HG02610 (cell line): ENCODE measurements around the gene FAM168A.

Experiments used
- ATAC-seq: cut with Tn5 transposase; IDR thresholded peaks from one replicate; pipeline ENCODE4 v1.9.1; 2021; ENCODE audit warnings: mild to moderate bottlenecking, moderate library complexity; ENCODE audit not compliant: unreplicated experiment

The FAM168A gene

DNA sequence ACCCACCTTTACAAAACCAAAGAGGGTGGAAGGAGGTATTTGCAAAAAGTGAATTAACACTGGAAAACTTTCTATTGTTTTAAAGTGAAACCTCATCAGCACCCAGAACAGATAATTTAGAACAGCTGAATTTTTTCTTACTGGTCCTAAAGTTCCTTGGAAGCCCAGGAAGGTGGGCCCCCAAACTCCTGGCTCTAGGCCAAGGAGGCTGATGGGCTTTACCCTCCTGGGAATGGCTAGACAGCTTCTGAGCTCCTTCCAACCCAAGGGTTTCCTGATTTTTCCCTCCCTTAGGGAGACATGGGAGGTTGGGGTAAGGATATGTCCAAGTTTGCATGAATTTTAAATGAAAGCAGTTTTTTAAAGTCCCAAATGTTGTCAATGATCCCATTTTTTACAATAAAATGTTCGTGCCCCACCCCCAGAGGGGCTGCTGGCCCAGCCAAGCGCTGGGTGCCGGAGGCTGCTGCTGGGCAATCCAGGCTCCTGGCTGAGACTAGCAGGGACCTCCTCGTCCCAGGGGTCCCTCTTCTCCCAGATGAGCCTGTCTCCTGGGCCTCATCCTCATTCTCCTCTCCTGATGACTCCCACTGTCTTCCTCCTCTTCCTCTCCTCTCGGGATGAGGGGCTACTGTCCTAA is 193.3 kb downstream of the FAM168A start:
- no peak for ATAC-seq

DNA sequence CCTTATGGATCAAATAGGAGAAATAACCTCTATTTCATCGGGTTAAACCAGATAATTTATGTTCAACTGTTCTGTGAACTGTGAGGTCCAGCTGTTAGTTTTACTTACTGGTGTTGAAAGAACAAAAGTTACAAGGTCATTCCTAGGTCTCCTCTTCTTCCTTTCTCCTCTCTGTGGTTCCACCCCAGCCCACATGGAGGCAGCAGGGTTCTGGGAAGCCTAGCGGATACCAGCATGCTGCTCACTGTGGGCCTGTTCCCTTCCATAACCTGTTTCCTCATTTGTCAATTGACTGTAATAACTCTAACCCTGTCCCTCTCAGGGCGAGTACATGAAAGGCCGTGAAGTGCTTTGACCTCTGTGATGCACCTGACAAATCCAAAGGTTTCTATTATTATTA is 193.9 kb downstream of the FAM168A start:
- no peak for ATAC-seq

DNA sequence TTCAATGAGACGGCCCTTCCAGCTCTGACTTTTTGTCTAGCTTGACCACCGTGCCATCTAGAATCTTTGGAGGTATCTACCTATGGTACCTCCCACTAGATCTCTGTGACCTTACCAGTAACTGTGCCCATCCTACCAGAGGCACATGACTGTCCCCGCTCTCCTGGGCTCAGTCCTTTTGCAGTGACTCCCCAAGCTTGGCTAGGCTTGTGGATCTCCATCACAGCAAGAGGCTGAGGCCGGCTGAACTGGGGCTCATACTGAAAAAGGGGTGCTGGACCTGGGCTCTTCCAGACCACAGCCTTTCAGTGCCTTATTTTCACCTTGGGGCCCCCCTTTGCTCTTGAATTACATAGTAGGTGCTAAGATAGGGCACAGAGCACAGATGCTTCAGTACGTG is 194.4 kb downstream of the FAM168A start:
- no peak for ATAC-seq

DNA sequence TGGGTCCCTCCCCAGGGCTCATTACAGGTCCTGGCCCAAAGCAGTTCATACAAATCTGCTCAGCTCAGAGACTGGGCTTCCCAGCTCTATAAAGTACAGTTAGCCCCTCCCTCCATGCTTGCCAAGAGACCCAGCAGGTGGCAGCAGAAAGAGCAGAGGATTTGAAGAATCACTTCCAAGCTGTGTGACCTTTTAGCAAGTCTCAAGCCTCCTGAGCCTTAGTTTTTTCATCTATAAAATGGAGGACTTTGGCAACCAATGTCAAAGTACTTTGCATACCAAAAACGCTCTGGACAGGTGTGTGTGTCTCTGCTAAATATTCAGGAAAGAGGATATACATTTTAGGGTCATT is 195.1 kb downstream of the FAM168A start:
- no peak for ATAC-seq

DNA sequence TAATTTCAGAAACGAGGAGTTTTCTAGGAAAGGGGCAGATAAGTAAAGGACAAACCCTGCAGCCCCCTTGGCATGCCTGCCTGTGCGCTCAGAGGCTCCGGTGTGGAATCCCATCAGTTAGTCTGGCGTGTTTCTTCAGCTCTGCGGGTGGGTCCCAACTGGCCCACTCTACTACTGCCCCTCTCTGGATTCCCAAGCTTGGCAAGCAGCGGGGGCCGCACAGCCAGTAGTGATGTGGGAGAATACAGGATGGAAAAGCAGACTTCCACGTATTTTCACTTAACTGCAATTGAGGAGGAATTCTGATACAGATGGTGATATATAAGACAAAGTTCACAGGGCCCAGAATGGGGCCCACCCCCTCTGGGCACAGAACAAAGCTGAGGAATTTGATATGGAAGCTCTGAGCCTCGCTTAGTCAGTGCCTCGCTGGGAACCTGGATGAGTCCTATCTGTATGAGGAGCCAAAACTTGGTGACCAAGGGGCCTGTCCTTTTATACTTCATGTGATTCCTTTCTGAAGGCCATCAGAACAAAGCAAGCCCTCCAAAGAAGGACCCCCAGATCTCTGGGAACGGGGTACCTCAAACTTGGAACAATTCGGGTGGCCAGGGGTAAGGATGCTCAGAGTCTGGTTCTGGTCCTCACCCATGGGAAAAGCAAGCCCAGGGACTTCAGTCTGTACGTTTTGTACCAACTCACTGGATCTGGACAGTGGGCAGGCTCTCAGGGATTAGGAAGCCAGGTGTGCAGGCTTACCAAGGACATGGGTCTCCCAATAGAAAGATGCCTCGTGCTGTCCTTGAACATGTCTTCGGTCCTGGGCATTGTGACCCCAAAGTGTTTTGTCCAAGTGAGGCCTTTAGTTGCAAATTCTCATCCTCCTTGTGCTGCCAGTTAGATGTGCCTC is 195.7 kb downstream of the FAM168A start:
- no peak for ATAC-seq

DNA sequence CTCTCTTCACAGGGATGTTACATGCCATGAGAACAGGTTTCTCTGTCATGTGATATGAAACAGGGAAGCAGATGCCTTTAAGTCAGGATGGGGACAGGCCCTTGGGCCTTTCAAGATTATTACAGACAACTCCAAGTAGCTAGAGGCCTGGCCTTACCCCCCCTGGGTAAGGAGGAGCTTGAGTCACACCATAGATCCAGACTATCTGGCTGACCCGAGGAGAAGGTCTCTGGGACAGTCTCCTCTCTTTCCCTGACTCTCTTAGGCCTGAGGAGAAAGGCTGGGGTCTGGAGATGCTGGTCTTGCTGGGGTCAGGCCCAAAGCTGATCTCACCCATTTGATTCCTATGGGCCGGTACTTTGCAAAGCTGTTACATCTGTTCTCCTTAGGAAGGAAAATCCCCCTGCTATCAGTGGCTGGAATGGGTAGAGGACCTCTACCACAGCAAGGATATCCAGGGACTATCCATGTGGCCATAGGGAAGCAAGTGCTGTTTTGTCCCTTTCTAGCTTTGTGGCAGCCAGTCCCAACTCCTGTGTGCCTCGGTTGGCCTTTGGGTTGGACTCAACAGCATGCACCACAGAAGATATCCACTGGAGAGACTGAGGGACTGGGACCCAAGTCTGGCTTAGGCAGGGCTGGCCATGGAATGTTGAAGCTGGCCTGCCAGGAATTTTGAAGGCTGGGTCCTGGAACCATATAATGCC is 196.5 kb downstream of the FAM168A start:
- no peak for ATAC-seq

DNA sequence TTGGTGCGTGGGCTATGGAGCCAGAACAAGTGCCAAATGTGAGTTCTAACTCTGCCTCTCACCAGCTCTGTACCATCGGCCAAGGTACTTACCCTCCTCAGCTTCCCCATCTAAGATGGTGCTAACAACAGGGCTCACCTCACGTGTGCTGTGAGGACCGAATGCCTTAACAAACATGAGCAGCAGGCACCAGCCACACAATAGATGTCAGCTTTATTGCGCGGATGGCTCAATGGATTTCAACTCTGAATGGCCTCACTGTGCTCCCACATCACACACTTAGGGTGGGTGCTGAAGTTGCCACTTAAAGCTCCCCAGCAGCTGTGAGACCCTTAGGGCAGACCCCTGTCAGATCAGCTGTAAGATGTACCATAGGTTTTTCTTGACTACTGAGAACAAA is 197.6 kb downstream of the FAM168A start:
- ATAC-seq, result no peak

DNA sequence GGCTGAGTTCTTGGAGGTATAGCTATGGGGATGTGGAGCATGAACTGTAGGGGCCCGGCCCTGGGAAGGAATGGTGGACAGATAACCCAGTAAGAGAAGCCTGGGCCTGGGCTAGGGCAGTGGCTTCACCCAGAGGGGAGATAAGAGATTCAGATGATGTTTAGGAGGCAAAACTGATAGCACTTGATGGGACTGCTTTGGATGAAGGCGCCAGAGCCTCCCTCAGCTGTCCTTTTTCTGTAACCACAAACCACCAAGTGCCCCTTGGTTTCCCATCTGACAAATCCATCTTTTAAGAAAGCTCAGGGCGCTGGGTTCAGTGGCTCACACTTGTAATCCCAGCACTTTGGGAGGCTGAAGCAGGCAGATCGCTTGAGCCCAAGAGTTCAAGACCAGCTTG is 198.3 kb downstream of the FAM168A start:
- no peak for ATAC-seq

DNA sequence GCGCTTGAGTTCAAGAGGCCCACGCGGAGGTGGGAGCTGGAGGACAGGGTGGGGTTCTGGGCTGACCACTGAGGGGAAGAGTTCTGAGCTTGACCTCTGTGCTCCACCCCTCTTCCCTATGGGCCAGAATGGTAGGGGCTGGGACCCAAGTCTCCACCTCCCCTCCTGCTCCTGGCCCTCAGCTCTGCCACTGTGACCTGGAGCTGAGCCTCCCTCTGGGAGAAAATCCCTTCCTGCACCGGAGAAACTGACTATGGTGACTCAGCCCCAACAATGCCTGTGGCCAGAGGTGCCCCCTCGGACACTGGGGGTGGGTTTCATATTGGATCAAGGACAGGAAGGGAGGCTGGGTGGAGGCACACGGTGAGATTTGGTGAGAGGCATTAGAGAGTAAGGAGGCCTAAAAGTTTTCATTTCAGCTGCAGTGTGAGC is 198.7 kb downstream of the FAM168A start:
- no peak for ATAC-seq

DNA sequence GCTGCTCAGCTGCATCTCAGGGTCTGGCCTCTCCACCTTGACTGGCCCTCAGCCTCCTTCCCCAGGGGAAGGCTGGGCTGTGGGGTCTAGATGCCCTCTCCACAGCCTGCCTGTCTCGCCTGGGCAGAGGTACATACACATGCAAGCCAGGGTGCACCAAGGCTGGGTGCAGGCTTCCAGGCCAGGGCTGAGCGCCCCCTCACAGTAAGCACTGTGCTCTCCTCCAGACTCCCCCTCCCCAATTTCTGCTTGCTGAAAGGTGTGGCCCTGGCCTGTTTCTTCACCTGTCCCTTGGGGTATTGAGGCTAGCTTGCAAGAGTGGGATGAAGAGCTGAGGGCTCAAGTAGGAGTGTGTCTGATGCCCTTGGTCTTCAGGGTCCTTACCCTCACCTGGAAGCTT is 199.2 kb downstream of the FAM168A start:
- no peak for ATAC-seq

DNA sequence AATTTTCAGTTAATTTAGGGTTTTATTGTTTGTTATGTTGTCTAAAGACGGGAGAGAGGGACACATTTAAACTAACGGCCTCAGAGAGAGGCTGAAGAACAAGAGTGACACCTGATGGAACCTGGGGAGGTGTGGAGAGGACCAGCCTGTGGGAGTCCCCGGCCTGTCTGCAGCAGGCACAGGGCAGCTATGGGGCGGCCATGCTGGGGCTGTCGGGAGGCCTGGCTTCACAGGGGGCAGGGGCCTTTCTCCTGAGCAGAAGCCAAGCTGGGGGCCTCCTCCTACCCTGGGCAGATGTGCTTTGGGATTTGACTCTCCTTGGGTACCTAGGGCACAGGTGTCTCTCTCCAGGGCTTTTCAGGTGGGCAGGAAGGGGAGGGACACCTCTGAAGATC is 199.8 kb downstream of the FAM168A start:
- ATAC-seq, result no peak

DNA sequence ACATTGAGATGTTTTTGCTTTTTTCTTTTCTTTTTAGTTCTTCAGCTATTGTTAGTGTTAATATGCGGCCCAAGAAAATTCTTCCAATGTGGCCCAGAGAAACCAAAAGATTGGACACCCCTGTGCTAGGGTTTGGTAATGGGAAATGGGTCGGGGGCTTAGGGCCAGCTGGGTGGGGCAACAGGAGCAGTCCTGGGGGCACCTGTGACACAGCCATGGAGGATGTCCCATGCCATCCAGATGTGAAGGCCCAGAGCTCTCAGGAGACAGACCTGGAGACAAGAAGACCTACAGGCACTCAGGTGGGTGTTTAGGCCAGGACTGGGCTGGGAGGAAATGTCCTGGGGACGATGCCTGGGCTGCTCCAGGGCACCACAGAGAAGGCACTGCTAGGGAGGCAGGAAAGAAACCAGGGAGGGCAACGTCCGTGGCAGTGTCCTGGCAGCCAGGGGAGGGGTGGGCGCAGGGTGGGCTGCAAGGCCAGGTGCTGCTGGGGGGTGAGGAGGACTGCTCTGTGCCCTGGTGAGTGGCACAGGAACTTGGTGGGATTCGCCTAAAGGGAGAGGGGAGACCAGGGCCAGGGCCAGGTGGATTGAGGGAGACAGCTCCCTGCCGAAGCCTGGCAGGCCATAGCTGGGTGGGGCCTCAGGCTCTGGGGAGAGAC is 200.3 kb downstream of the FAM168A start:
- no peak for ATAC-seq

DNA sequence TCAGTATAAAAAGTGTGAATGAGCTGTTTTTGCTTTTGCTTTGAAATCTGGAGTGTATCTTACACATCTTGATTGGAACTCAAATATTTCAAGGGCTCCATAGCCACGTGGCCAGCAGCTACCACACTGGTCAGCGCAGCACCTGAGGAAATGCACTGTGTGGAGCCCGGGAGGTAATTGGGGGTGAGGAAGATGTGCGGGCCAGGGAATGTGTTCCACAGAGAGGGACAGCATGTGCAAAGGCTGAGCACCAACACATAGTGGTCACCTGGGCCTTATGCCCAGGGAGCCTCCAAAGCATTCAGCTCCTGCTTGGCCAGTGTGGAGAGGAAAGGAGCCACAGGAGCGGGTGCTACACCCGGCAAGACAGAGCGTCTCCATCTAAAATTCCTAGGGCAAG is 200.9 kb downstream of the FAM168A start:
- no peak for ATAC-seq

DNA sequence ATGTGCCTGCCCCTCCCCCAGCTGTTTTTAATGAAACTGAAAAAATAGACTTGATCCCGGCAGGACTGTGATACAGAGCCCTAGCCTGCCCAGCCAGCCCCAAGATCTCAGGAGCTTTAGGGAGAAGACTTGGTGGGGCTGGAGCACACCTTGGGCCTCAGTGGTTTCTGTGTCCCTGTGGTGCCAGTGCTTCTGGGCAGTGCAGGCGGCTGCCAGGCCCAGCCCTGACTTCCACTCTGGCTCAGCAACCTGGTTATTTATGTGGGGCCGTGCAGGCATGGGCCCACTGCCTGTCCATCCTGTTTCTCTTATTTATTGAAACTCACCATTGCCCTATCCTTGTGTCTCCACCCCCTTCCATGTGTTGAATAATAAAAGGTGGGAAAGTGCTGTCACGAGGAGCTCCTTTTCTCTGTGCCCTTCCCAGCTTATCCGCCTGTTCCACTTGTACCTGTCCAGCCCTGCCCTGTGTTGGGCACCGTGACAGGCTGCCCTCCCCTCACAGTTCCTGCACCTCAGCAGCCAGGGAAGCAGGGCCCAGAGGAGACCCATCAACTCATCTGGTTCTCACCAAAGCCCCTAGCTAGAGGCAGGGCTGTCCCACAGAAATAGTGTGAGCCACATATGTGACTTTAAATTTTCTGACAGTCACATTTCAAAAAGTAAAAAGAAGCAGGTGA is 201.5 kb downstream of the FAM168A start:
- ATAC-seq, result no peak

DNA sequence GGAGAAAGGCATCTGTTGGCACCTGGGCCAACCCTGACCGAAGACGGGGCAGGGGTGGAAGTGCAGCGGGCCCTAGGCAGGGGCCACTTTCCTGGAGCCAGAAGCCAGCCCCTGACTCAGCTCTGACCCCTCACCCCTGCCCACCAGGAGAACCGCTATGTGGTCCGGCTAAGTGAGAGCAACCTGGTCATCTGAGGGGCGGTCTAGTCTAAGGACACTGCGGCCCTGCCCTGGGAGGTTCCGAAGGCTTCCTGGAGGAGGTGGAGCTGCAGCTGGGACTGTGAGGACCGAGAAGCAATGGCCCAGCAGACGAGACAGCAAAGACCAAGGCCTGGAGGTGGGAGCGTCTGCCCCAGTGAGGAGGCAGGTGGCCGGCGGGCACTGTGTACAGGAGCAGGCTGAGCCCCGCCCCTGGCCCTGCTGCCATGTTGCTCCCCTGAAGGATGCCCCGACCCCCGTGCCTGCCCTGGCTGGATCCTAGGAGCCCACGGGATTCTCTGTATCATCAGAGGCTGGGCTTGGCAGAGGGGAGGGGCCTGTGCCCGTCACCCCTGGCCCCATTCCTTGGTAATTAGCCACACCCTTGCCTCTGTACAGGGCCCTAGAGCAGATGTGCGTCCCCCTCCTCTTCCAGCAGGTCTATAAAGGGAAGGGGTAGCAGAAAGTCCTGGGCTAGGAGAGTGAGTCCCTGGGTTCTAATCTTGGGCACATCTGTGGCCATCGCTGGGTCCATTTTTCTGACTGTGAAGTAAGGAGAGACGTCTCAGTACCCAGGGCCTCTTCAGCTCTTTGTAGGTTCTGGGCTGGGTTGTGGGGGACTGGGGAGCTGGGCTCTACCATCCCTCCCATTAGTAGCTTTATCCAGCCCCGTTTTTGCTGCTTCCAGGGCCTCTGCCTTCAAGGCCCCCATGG is 202.4 kb downstream of the FAM168A start:
- no peak for ATAC-seq

DNA sequence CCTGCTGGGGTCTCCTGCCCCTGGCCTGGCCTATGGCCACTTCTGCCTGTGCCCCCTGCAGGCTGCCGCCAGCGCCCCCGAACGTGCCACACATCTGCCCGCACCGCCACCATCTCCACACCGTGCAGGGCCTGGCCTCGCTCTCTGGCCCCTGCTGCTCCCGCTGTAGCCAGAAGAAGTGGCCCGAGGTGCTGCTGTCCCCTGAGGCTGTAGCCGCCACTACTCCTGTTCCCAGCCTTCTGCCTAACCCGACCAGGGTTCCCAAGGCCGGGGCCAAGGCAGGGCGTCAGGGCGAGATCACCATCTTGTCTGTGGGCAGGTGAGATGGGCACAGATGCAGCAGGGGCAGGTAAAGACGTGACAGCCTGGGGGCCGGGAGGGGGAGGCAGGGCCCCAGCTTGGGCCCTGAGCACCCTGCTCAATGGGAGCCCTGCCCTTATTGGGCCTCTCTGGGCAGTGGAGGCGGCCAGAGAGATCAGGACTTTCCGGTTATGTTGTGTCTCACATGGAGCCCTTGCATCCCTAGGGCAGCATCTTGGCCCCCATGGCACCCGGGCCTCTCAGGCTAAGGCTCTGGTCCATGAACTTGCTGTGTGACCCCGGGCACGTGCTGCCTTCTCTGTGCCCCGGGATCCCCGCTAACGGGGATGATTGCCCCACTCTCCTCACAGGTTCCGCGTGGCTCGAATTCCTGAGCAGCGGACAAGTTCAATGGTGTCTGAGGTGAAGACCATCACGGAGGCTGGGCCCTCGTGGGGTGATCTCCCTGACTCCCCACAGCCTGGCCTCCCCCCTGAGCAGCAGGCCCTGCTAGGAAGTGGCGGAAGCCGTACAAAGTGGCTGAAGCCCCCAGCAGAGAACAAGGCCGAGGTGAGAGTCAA is 203.3 kb downstream of the FAM168A start:
- ATAC-seq, result no peak

DNA sequence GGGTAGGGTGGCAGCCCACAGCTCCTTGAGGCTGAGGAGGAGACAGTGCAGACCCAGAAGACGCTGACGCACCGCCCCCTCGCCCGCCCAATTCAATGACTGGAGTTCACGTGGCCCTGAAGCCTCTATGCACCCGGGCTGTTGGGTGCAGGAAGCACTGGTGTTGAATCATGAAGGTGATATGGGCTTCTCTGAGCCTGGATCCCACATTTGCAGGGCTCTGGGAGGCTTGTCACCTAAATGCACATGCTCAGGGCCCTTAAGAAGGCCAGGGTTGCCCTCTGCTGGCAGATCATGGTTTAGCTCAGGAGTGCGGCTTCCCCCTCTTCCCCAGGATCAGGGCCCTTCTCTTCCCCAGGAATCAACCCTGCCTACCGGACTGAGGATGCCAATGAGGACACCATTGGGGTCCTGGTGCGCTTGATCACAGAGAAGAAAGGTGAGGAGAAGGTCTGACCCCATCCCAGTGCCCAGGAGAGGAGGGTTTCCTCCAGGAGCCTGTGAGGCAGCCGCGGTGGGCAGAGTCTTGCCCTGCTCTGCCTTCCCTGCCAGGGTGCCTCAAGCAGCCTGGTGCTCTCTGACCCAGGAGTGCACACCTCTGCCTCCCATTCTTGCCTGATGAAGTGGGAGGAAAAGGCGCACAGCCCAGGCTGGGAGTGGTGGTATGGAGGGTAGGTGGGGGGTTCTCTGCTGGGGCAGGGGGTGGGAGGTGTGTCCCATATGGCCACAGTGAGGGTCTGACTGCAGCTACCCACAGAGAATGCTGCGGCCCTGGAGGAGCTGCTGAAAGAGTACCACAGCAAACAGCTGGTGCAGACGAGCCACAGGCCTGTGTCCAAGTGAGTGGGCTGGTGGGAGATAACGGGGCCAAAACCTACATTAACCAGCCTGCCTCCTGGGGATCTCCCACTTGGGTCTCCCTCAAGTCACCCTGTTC is 204.2 kb downstream of the FAM168A start:
- ATAC-seq, result no peak

DNA sequence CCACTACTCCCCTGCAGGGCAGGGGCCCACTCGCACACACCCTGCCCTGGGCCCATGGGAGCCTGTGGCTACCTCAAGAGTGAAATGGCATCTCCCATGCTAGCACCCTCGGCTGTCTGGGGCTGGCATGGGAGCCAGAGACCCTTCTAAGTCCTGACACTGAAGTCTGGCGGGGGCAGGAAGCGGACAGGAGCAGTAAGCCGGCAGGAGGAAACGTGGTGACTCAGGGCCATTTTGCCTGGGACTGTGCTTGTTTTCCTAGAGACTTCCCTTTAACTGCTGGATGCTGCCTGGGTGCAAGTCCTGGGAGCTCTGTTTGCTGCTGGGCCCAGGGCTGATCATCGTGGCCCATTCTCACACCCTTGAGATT is 204.9 kb downstream of the FAM168A start:
- ATAC-seq, result no peak
